ENCODE results near the gene COQ5.

DNA sequence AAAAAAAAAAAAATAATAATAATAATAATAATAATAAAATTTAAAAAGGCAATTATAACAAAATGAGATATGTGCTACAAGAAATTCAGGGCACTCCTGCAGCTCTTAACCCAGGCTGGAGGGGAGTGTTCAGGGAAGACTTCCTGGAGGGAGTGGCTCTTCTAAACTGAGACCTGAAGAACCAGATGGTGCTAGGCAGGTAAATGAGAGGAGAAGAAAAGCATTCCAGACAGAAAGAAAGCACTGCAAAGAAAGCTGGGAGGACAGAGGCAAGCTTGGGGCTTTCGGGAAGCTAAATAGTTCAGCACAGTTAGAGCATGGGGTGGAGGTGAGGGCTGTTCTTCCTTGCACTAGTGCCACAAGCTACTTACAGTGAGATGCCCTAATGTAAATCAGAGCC, 49.5 kb downstream of the COQ5 start:
- TF ChIP-seq, protein P1, sequence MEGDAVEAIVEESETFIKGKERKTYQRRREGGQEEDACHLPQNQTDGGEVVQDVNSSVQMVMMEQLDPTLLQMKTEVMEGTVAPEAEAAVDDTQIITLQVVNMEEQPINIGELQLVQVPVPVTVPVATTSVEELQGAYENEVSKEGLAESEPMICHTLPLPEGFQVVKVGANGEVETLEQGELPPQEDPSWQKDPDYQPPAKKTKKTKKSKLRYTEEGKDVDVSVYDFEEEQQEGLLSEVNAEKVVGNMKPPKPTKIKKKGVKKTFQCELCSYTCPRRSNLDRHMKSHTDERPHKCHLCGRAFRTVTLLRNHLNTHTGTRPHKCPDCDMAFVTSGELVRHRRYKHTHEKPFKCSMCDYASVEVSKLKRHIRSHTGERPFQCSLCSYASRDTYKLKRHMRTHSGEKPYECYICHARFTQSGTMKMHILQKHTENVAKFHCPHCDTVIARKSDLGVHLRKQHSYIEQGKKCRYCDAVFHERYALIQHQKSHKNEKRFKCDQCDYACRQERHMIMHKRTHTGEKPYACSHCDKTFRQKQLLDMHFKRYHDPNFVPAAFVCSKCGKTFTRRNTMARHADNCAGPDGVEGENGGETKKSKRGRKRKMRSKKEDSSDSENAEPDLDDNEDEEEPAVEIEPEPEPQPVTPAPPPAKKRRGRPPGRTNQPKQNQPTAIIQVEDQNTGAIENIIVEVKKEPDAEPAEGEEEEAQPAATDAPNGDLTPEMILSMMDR (optimal IDR thresholded peaks at IDR 0.05 in 1 of 3, IDR thresholded peaks at IDR 0.05 in 1 of 3, conservative IDR thresholded peaks at IDR 0.05 in 1 of 3; ENCODE audit: extremely low read depth in 1 of 3, insufficient read depth in 2 of 3, low read length in 3 of 3), result no peak
- no peak for TF ChIP-seq EZH2 (IDR thresholded peaks at IDR 0.05; ENCODE audit: low read length)
